IMR-90 (cell line): Measurements from ENCODE around the gene SLC26A1. TPM values are rescaled to one million over a fixed set of nuclear protein-coding genes. Genes with fewer than 3 reads are reported as not detected.

ENCODE experiments used
- ATAC-seq: fragments of 200-7000 bp; cut with Tn5 transposase; 2 replicates; pipeline ENCODE4 v1.9.1; 2020; ENCODE audit warnings: low read depth, mild to moderate bottlenecking, moderate library complexity
- BruUV-seq: library from RNA; stranded (reverse); fragments of 400-500 nt; replicated peaks from 2 replicates; lab custom pipeline; 2021; lab: Mats Ljungman, UMichigan
- CTCF ChIA-PET: fragments of 300-600 bp; formaldehyde crosslinking; extraction: SDS; loops from one replicate; lab custom pipeline; 2021; ENCODE audit warnings: antibody characterized with exemption; lab: Yijun Ruan, JAX
- POLR2A ChIA-PET: fragments of 300-600 bp; sonication (Branson Sonifier 250); formaldehyde crosslinking; loops from one replicate; lab custom pipeline; 2022; ENCODE audit warnings: antibody characterized with exemption; ENCODE audit not compliant: unreplicated experiment; lab: Charles Lee
- DNase-seq: peaks from one replicate; pipeline ENCODE4 v3.0.0; 2013
- H2AFZ ChIP-seq: replicated peaks from 2 replicates; pipeline ENCODE3; 2013; ENCODE audit warnings: low read length, mild to moderate bottlenecking; ENCODE audit not compliant: poor library complexity
- H2AK5ac ChIP-seq: 2 replicates; pipeline ENCODE4 v1.6.1; 2013; ENCODE audit warnings: low read depth, low read length, inconsistent platforms
- H2AK9ac ChIP-seq: replicated peaks from 2 replicates; pipeline ENCODE3; 2013; ENCODE audit warnings: mild to moderate bottlenecking, low read depth, low read length, moderate library complexity; ENCODE audit not compliant: poor library complexity
- H2BK120ac ChIP-seq: 2 replicates; pipeline ENCODE4 v1.6.1; 2013; ENCODE audit warnings: low read depth, low read length, inconsistent platforms
- H2BK15ac ChIP-seq: 3 replicates; pipeline ENCODE4 v1.6.1; 2013; ENCODE audit warnings: low read depth, low read length, inconsistent platforms
- H2BK20ac ChIP-seq: 2 replicates; pipeline ENCODE4 v1.6.1; 2013; ENCODE audit warnings: low read depth, mild to moderate bottlenecking, inconsistent platforms, low read length, moderate library complexity
- H2BK5ac ChIP-seq: 2 replicates; pipeline ENCODE4 v1.6.1; 2013; ENCODE audit warnings: mild to moderate bottlenecking, low read depth, low read length, inconsistent platforms; ENCODE audit not compliant: poor library complexity, severe bottlenecking
- H3K14ac ChIP-seq: replicated peaks from 2 replicates; pipeline ENCODE4 v1.6.1; 2013; ENCODE audit warnings: low read depth, low read length, inconsistent platforms
- H3K18ac ChIP-seq: 2 replicates; pipeline ENCODE4 v1.6.1; 2013; ENCODE audit warnings: low read depth, low read length, control low read depth
- H3K23ac ChIP-seq: 2 replicates; pipeline ENCODE4 v1.6.1; 2013; ENCODE audit warnings: low read depth, low read length, inconsistent platforms
- H3K27ac ChIP-seq: 2 replicates; pipeline ENCODE4 v1.5.1; 2013; ENCODE audit warnings: mild to moderate bottlenecking, control low read depth, low read length; ENCODE audit not compliant: insufficient read depth
- H3K27me3 ChIP-seq: 2 replicates; pipeline ENCODE4 v1.6.1; 2013; ENCODE audit warnings: low read length; ENCODE audit not compliant: control insufficient read depth, insufficient read depth
- H3K36me3 ChIP-seq: 2 replicates; pipeline ENCODE4 v1.6.1; 2013; ENCODE audit warnings: low read length, mixed read lengths; ENCODE audit not compliant: control insufficient read depth, insufficient read depth
- H3K4ac ChIP-seq: 2 replicates; pipeline ENCODE4 v1.6.1; 2013; ENCODE audit warnings: low read depth, low read length, inconsistent platforms
- H3K4me1 ChIP-seq: 2 replicates; pipeline ENCODE4 v1.6.1; 2013; ENCODE audit warnings: low read length, mixed read lengths; ENCODE audit not compliant: control insufficient read depth, insufficient read depth
- H3K4me2 ChIP-seq: 2 replicates; pipeline ENCODE4 v1.6.1; 2013; ENCODE audit warnings: low read depth, mild to moderate bottlenecking, control low read depth, low read length, moderate library complexity
- H3K4me3 ChIP-seq: 2 replicates; pipeline ENCODE4 v1.5.1; 2013; ENCODE audit warnings: low read depth, mild to moderate bottlenecking, control low read depth, low read length, moderate library complexity; ENCODE audit not compliant: insufficient read depth
- H3K56ac ChIP-seq: 2 replicates; pipeline ENCODE4 v1.6.1; 2013; ENCODE audit warnings: low read length, inconsistent platforms; ENCODE audit not compliant: insufficient read depth; ENCODE audit errors: extremely low read depth
- H3K79me1 ChIP-seq, 2 experiments: 2 replicates each; pipeline ENCODE4 v1.6.1; 2013; ENCODE audit warnings: low read length in 2 of 2, inconsistent platforms in 1 of 2, low read depth in 1 of 2
- H3K9ac ChIP-seq: 2 replicates; pipeline ENCODE4 v1.6.1; 2013; ENCODE audit warnings: low read depth, low read length, control low read depth
- H3K9me1 ChIP-seq: 2 replicates; pipeline ENCODE4 v1.6.1; 2013; ENCODE audit warnings: low read length, inconsistent platforms; ENCODE audit not compliant: insufficient read depth
- H3K9me3 ChIP-seq: 2 replicates; pipeline ENCODE4 v1.6.1; 2013; ENCODE audit warnings: low read length; ENCODE audit not compliant: control insufficient read depth, insufficient read depth
- H4K20me1 ChIP-seq: 2 replicates; pipeline ENCODE4 v1.6.1; 2013; ENCODE audit warnings: low read length, inconsistent platforms; ENCODE audit not compliant: insufficient read depth
- H4K5ac ChIP-seq: 2 replicates; pipeline ENCODE4 v1.6.1; 2013; ENCODE audit warnings: mild to moderate bottlenecking, low read depth, low read length, control low read depth
- H4K8ac ChIP-seq, 2 experiments: 2 replicates each; pipeline ENCODE4 v1.6.1; 2013; ENCODE audit warnings: low read depth in 2 of 2, low read length in 2 of 2, control low read depth in 1 of 2, inconsistent platforms in 1 of 2
- H4K91ac ChIP-seq: 2 replicates; pipeline ENCODE4 v1.6.1; 2013; ENCODE audit warnings: low read depth, low read length, inconsistent platforms; ENCODE audit not compliant: insufficient read depth
- BHLHE40 ChIP-seq: fragments of 150-350 bp; IDR thresholded peaks from 2 replicates; pipeline ENCODE4 v1.6.1; 2016; ENCODE audit warnings: mild to moderate bottlenecking, low read depth, low read length
- CEBPB ChIP-seq: IDR thresholded peaks from 2 replicates; pipeline ENCODE4 v1.6.1; 2012; ENCODE audit warnings: low read depth, low read length, improper control_type of control experiment
- CTCF ChIP-seq: conservative IDR thresholded peaks from 2 replicates; pipeline ENCODE4 v1.5.1; 2012; ENCODE audit warnings: mild to moderate bottlenecking, low read depth, low read length, improper control_type of control experiment
- ELK1 ChIP-seq: fragments of 150-350 bp; IDR thresholded peaks from 2 replicates; pipeline ENCODE4 v1.6.1; 2016; ENCODE audit warnings: low read depth, mild to moderate bottlenecking, low read length, moderate library complexity, borderline replicate concordance
- FOS ChIP-seq: fragments of 150-350 bp; IDR thresholded peaks from 2 replicates; pipeline ENCODE4 v1.6.1; 2016; ENCODE audit warnings: low read depth, low read length
- MAFK ChIP-seq: IDR thresholded peaks from 2 replicates; pipeline ENCODE4 v1.6.1; 2012; ENCODE audit warnings: low read depth, low read length, improper control_type of control experiment
- MAZ ChIP-seq: IDR thresholded peaks from 2 replicates; pipeline ENCODE4 v1.6.1; 2012; ENCODE audit warnings: low read depth, mild to moderate bottlenecking, low read length, improper control_type of control experiment, moderate library complexity, borderline replicate concordance
- MXI1 ChIP-seq: IDR thresholded peaks from 2 replicates; pipeline ENCODE4 v1.6.1; 2012; ENCODE audit warnings: low read depth, mild to moderate bottlenecking, low read length, moderate library complexity, borderline replicate concordance
- NFE2L2 ChIP-seq: fragments of 150-350 bp; IDR thresholded peaks from 2 replicates; pipeline ENCODE4 v1.6.1; 2016; ENCODE audit warnings: low read depth, mild to moderate bottlenecking, low read length
- POLR2A ChIP-seq: IDR thresholded peaks from 2 replicates; pipeline ENCODE4 v1.6.1; 2012; ENCODE audit warnings: mild to moderate bottlenecking, low read depth, low read length
- RAD21 ChIP-seq: IDR thresholded peaks from 2 replicates; pipeline ENCODE4 v1.6.1; 2012; ENCODE audit warnings: low read length, improper control_type of control experiment
- RCOR1 ChIP-seq: IDR thresholded peaks from 2 replicates; pipeline ENCODE4 v1.6.1; 2012; ENCODE audit warnings: mild to moderate bottlenecking, low read length, improper control_type of control experiment; ENCODE audit not compliant: insufficient replicate concordance
- RFX5 ChIP-seq: IDR thresholded peaks from 2 replicates; pipeline ENCODE4 v1.8.0; 2012; ENCODE audit warnings: low read depth, mild to moderate bottlenecking, low read length, moderate library complexity
- USF2 ChIP-seq: fragments of 150-350 bp; IDR thresholded peaks from 2 replicates; pipeline ENCODE4 v1.6.1; 2017; ENCODE audit warnings: mild to moderate bottlenecking, antibody characterized with exemption, low read length, low read depth
- WGBS, 2 experiments: methylation state at CpG; one replicate each; pipeline versions ENCODE4 v1.1.5 to v1.1.7; 2013; ENCODE audit warnings: missing lambda C conversion rate in 2 of 2; ENCODE audit not compliant: insufficient read length in 1 of 2; ENCODE audit errors: extremely low coverage in 2 of 2; 5-methylcytosine and 5-hydroxymethylcytosine counted together
- dilution Hi-C: fragments of 300-500 bp; cut with HindIII; formaldehyde crosslinking; loops from one replicate; pipeline ENCODE4 v1.14.3; 2018; ENCODE audit warnings: low sequenced_read_pairs; ENCODE audit not compliant: unreplicated experiment
- in situ Hi-C: fragments of 300-500 bp; cut with MboI; formaldehyde crosslinking; loops from 3 replicates; pipeline ENCODE4 v1.14.3; 2019; ENCODE audit warnings: low sequenced_read_pairs, inconsistent platforms, mixed read lengths
- intact Hi-C: fragments of 100-400 bp; cut with micrococcal nuclease; formaldehyde crosslinking; loops from 2 replicates; pipeline ENCODE4 v1.10.0; 2022
- polyA plus RNA-seq, 3 experiments: library from polyadenylated mRNA; depleted of rRNA; stranded (reverse); fragments of >200 nt; gene quantifications; 2 replicates each; pipeline ENCODE4 v1.2.3, GENCODE V29; 2012; ENCODE audit warnings: low replicate concordance in 1 of 3
- total RNA-seq: library from RNA; depleted of rRNA; stranded (reverse); fragments of >200 nt; gene quantifications from 2 replicates; pipeline ENCODE4 v1.2.3, GENCODE V29; 2012

The SLC26A1 gene
- total and polyA plus RNA-seq, 2 of the 4 experiments (the other 2 are of a cell fraction): 0.09 TPM; not detected in 1

- peaks cover 8% of the 10 kb centered on the region for H3K27me3 ChIP-seq
- no peak overlapping the region for H3K23ac ChIP-seq
- POLR2A ChIA-PET: no interaction called here
- no peak overlapping the region for H2AK5ac ChIP-seq
- H3K56ac ChIP-seq: no peak overlapping the region
- H3K4me1 ChIP-seq: peaks cover 13% of the 10 kb centered on the region
- H3K4me3 ChIP-seq: no peak overlapping the region
- no peak overlapping the region for H3K14ac ChIP-seq
- no peak overlapping the region for H4K8ac ChIP-seq
- H2AK9ac ChIP-seq: peak overlapping the region; percentile 81
- in situ Hi-C loops (no loop called here), intact Hi-C loops (loop anchor here (5.0 kb wide), 2 partner anchors 119 to 334 kb away; partner anchors contain the start of gene UVSSA), dilution Hi-C loops (no loop called here)
- CTCF ChIA-PET: no interaction called here
- H2BK20ac ChIP-seq: no peak overlapping the region
- no peak overlapping the region for H3K9ac ChIP-seq
- peaks cover 5% of the 10 kb centered on the region; the same call in 1 of the 2 replicates for H3K36me3 ChIP-seq
- H2AFZ ChIP-seq: peak overlapping the region; percentile 23
- H4K5ac ChIP-seq: no peak overlapping the region
- H2BK15ac ChIP-seq: no peak overlapping the region
- no peak overlapping the region for H3K18ac ChIP-seq
- no peak overlapping the region for H3K4me2 ChIP-seq
- BruUV-seq: no TSS peak
- no peaks in the 10 kb centered on the region for H3K9me3 ChIP-seq
- WGBS, 2 experiments: 99% methylated on average over 22 of the region's 43 CpGs; no CpG with 5 or more reads in 1 of the 2 experiments
- H2BK5ac ChIP-seq: no peak overlapping the region
- H3K79me1 ChIP-seq: peaks cover 0 to 7% of the 10 kb centered on the region in 2 experiments; a peak in 1 of 4 replicates
- no peak overlapping the region for H3K4ac ChIP-seq
- no peak for ATAC-seq
- no peak overlapping the region for H2BK120ac ChIP-seq
- no peak overlapping the region for H3K27ac ChIP-seq
- H4K91ac ChIP-seq: no peak overlapping the region
- peaks cover 4% of the 10 kb centered on the region; the same call in 1 of the 2 replicates for H3K9me1 ChIP-seq
- H4K20me1 ChIP-seq: peaks cover 30% of the 10 kb centered on the region
- no peak for DNase-seq
- TF ChIP-seq MAZ: no peak
- TF ChIP-seq MXI1: no peak
- no peak for TF ChIP-seq USF2
- no peak for TF ChIP-seq ELK1
- no peak for TF ChIP-seq FOS
- TF ChIP-seq RAD21: no peak
- no peak for TF ChIP-seq BHLHE40
- TF ChIP-seq NFE2L2: no peak
- TF ChIP-seq MAFK: no peak
- no peak for TF ChIP-seq POLR2A
- TF ChIP-seq CTCF: no peak
- TF ChIP-seq CEBPB: no peak
- no peak for TF ChIP-seq RCOR1
- no peak for TF ChIP-seq RFX5
Measured at GRCh38 chr4:1013225-1014073, 20.2 kb upstream of the SLC26A1 start.
